SH-SY5Y (cell line): ENCODE results near the gene SHROOM2.

Experiments used
- GATA2 ChIP-seq: IDR thresholded peaks from 2 replicates; pipeline ENCODE4 v1.6.1; 2011; ENCODE audit warnings: mild to moderate bottlenecking, low read depth, low read length
- GATA3 ChIP-seq: IDR thresholded peaks from 2 replicates; pipeline ENCODE4 v1.6.1; 2011; ENCODE audit warnings: low read depth, mild to moderate bottlenecking, low read length, moderate library complexity

DNA sequence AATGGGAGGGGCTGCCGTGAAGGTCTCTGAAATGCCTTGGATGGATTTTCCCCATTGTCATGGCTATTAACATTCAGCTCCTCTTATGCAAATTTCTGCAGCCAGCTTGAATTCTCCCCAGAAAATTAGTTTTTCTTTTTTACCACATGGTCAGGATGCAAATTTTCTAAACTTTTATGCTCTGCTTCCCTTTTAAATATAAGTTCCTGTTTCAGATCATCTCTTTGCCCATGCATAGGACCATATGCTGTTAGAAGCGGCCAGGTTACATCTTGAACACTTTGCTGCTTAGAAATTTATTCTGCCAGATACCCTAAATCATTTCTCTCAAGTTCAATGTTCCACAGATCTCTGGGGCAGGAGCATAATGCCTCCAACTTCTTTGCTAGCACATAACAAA, 167.2 kb downstream of the SHROOM2 start:
- TF ChIP-seq GATA3 (no peak), GATA2 (no peak)
